Forelimb muscle (tissue), 1 donor: Measurements from ENCODE around the gene IL1RAPL2. TPM values are rescaled to one million over a fixed set of nuclear protein-coding genes. Genes with fewer than 3 reads are reported as not detected.

Experiments used
- DNase-seq: peaks from one replicate; pipeline ENCODE4 v3.0.0-alpha.2; 2013; ENCODE audit warnings: low read depth
- polyA plus RNA-seq: library from polyadenylated mRNA; unstranded; fragments of 120-200 nt; gene quantifications from one replicate; pipeline ENCODE4 v1.2.1, GENCODE V29; 2013; ENCODE audit not compliant: insufficient read length

Gene IL1RAPL2
- polyA plus RNA-seq, 1 donor: 2.6 TPM

DNA sequence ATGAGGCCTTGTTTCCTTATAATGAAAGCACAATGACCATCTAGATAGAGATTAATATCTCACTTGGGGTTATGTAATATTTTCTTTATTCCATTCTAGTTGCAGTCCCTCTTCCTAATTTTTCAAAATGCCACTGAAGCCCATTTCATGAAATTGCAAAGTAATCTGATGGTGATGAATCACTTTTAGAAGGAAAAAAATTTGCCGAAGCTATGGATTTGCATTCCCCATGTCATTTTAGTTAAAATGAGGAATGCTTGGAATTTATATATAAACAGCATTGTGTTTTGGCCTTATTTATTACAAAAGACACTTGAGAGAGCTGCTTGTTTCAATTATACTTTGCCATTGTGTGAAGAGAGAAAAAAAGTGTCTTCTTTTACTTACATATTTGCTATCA lies 896.2 kb downstream of the IL1RAPL2 start:
- no peak for DNase-seq

DNA sequence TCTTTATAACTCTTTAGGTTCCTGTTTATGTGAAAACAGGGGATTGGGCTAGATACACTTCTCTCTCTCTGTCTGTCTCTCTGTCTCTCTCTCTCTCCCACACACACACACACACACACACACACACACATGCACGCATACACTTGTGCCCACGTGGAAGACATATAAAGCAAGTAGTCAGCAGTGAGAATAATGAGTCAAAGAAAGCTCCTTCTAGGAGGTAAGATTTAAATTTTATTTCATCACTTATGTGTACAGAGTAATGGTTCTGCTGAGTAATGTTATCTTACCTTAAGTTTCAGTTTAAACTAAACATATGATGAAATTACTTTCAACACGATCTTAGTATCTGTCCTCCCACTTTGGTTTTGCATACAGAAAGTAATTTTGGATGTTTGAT lies 897.5 kb downstream of the IL1RAPL2 start:
- no peak for DNase-seq

DNA sequence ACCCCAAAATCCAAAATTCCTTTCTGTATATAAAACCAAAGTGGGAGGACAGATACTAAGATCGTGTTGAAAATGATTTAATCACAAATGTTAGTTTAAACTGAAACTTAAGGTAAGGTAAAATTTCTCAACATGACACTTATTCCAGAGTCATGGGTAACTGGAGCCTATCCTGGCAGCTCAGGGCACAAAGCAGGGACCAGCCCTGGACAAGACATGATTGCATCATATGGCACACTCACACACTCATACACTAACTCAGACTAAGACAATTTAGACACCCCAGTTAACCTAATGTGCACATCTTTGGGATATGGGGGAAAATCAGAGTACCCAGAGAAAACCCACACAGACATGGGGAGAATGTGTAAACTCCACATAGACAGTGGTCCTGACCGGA lies 898.6 kb downstream of the IL1RAPL2 start:
- DNase-seq: no peak

DNA sequence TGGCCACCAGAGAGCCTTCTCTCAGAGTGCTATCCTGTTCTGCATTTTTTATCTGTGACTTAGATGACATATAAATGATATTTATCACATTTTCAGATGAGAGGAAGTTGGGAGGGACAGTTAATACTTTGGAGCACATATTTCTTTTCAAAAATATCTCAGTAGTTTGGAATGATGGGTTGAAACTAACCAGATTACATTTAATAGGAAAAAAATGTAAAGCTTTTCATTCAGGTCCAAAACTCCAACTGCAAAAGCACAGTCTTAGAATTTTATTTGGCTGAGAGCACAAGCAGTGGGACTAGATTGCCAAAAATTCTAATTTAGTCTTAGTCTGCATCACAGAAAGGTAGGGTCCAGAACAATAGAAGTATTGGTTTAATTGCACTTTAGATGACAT lies 902.7 kb downstream of the IL1RAPL2 start:
- DNase-seq: peak; percentile 9

DNA sequence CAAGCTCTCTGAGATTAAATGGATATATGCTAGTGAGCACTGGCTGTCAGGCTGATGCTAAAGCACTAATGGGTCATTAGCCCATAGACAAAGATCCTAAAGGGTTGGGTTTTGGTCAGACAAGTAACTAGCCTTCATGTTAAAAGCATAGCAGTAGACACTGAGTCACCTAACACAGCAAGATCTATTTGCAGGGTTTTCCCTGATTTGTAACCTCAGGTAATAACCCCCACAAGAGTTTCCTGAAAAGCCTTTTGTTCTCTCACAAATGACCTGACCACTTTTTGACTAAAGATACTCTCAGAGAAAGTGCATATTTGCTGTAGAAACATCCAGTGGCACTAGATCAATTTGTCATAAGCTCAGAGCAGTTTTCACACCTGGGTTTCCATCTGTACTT lies 905.6 kb downstream of the IL1RAPL2 start:
- DNase-seq: no peak

DNA sequence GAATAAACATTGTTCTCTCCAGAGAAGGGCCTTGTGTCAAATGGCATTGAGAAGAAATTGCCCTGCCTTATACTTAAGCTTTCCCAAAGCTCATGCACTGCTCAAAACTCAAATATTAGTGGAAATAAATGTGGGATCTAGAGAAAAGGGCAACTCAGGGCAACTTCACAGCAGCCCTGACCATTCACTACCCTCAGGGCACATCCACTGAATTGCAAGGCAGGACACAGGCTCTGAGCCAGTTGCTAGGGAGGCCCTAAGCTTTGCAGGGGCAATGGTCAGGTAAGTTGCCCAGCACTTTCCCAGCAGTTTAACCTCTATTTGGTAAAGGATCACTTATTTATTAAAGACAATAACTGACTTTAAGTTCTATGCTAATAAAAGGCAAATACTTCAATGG lies 909.8 kb downstream of the IL1RAPL2 start:
- no peak for DNase-seq

DNA sequence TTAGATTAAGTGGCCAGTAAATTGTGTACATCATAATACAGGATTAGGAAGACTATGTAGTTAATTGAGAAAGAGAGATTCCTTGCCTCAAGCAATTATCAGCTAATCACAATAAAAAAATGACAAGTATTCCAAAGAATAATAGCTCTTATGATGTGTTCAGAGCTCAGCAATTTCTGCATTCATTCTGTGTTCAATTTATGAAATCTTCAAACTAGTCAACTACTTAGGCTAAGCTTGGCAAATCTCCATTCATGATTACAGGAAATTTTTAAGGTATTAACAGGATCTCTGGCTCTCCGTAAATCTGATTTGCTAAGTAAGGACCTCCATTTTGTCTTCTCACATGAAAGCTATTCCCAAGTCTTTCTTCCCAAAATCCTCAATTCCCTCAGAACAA lies 911.4 kb downstream of the IL1RAPL2 start:
- no peak for DNase-seq

DNA sequence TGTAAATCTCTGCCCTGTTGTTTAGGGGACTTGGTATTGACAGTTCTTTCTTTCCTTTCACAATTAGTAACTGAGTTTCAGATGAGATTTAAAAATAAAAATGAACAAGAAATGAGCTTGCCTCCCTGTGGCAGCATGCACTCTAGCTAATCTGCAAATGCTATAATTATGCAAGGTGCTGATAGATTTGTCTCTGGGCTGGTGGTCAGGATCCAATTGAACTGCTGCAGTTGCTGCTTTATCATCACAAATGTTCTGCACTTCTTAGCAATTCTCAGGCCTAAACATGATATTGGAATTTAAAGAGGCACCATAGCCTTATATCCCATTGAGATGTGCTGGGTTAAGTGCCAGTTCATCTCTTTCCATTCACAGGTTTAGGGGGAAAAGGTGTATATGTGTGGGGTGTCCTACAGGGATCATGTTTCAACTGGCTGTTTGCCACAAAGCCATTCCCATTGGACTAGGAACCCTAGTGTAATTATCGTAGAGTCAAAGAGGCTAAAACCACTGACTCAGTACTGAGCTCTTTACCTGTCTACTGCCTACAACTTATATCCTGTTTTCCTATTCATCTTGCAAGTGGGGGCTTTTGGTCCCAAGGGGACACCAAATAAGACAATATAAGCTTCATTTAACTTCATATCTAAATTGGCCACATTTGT lies 914.8 kb downstream of the IL1RAPL2 start:
- DNase-seq: no peak

DNA sequence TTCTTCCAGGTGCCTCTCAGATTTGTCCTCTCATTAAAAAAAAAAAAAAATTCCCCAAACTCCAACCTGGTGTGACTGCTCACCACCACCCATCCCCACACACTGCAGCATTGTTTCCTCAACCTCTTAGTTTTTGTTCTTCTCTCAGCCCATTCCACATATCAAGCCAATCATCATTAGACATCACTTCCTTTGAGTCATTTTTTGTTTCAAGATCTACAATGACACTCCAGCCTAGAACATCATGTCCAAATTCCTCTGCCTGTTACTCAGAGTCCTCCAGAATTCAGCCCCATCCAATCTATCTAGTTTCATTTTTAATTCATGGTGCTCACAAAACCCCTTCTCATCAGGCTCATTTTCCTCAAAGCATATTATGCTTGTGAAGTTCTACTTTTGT lies 917.0 kb downstream of the IL1RAPL2 start:
- no peak for DNase-seq

DNA sequence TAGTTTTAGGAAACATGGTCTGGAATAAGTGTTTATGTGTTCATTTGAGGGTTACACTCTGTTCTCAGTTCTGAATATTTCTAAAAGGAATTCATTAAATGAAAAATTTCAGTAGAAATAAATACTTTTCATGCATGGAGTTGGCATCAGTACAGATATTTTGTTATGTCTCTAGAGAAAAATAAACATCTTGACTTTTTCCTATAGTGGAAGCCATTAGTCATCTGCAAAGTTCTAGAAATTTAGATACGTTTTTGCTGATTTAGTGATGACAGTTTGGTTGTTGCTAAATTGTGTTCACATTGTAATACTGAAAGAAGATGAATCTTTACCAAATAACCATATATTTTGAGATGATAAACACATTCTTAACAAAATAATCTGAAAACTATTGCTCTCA lies 922.7 kb downstream of the IL1RAPL2 start:
- peak; percentile 14 for DNase-seq

DNA sequence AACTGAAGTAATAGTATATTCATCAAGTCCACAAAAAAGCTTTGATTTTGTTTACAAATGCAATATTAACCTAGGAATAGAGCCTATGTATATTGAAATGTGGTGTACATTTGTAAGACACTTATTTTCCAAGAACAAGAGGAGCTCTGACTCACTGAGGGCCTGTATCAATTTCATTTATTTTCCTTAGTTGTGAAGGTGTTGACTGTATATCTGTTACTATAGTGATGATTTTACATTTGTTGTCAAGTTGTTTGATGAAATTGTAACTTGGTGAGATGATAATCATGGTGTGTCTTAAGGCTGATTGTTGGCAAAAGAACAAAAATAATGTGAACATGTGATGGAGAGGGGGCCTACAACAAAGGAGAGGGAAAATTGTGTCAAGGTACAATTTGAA lies 929.4 kb downstream of the IL1RAPL2 start:
- no peak for DNase-seq

DNA sequence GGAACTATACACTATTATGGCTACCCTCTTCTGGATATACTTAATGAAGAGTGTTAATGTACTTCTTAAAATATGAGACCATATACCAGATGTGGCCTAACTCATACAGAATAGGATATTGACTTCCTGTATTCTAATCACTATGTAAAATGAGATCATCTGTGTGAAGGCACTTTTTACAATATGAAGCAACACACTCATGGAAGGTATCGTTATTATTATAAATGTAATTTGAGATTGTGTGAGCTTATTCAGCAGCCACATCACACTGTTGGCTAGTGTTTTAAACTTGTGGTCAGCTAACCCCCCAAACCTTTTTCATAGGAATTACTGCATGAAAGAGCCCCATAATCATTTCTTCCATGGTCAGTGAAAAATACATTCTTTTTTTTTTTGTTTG lies 936.3 kb downstream of the IL1RAPL2 start:
- DNase-seq: no peak

DNA sequence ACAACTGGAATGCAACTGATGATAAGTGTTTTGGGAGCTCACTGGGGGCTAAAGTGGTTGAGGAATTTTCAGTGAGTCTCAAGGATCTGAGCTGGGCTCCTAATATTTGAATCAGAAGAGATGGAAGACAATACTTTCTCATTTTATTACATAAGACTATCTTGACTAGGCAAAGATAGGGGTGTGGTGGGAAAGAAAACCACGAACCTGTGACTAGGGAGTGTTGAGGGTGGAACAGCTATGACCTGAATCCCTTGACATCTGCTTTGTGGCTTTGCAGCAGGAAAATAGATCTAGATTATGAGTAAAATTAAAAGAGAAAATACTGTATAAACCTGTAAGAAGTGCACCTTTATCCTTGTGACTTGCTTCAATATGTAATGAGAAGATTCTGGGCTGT lies 949.6 kb downstream of the IL1RAPL2 start:
- no peak for DNase-seq

DNA sequence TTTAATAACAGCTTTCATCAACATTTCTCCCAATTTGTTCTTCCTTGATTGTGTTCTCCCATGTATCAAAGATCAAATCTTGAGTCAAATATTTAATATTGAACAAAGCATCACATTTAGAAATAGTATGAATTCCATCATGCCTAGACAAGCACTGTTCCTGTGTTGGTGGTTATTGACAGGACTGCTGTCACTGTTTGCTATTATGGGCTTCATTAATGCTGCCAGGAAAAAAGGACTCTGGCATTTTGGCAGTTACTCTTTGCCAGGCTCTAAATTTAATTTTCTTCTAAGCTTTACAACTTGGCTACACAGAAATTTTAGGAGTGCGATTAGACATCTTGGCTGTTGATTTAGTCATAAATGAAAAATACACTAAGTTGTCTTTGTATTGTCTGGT lies 960.4 kb downstream of the IL1RAPL2 start:
- DNase-seq: no peak

DNA sequence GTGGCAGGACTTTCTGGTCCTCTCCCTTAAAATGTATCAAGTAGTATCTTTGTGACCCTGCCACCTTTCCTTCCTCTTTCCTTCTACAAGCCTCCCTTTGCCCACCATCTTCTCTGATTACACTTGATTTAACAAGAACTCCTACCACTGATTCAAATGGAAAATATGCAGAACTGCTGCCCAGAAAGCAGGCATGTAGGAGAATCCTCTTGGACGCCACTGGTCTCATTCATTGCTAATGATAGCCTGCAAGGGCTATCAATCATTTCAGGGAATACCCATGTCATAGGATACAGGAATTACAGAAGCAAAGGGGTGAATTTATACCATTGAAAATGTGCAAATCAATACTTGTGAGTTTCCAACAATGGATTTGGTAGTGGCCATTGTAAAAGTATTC lies 961.8 kb downstream of the IL1RAPL2 start:
- DNase-seq: no peak

DNA sequence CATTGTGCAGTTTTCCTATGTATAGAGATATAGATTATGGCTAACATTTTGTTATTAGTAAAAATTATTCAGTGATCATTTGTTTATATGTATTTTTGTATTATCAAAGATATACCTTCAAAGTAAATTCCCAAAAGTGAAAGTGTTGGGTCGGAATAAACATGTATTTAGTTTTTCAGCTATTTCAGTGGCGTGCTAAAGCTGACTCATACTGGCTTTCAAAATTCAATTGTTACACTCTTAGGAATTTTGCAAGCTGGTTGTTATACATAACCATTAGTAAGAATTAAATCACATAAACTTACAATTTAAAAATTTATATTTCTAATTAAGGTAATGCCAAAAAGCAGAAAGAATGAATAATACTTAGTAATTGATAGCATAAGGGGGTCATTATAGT lies 968.0 kb downstream of the IL1RAPL2 start:
- no peak for DNase-seq

DNA sequence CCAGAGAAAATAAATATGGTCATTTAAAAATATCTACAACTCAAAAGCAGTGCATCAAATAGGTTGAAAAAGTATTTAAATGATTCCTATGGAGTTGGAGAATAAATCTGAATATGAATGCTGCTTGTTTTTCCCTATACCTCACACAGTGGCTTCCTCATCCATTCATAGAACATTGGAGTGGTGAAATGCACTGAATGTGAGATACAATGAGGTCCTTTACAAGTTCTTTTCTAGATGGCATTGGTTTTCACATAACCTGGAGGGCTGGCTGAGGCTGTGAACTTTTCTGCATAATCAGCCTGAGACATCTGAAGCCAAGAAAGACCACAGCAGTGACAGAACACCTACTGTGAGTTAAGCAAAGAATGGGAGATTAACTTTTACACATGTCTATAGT lies 977.3 kb downstream of the IL1RAPL2 start:
- DNase-seq: no peak

DNA sequence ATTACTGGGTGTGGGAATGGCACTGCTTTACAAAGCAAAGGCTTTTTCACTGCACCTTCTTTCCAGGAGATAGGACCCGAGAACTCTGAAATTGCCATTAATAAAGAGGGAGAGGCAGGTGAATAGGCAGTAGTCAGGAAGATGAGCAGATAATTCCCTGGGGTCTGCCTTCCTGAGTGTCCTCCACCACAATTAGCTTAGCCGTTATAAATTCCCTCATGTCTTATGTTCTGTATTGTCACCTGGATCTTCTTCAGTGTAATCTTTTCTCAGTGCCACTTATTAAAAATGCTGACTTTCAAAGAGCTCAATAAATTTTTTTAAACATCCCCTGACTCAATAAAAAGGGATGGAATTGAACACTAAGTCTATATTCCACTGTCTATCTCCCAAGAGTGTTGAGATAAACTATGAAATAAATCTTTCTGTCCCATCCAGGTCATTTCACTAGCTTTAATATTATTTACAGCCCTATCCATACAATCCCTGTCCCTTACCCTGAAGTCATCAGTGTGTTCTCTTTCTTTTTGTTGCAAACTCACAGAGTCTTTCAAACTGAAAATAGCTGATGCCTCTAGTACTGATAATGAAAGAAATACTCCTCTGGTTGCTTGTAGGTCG lies 984.2 kb downstream of the IL1RAPL2 start:
- DNase-seq: no peak

DNA sequence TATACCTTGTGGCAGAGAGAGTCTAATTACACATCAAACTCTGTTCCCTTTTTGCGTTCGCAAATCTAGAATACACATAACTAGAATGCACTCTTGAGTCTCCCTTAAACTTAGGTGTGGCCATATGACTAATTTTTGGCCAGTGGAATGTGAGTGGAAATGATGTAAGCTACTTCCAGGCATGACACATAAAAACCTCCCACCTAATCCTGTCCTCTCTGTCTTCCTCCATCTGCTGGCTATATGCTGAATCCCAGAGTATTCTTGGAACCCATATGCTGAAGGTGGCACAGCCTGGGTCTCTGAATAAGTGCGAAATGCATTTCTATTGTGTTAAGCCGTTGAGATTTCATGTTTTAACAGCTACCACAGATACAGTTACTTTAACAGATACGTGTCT lies 986.4 kb downstream of the IL1RAPL2 start:
- DNase-seq: no peak

DNA sequence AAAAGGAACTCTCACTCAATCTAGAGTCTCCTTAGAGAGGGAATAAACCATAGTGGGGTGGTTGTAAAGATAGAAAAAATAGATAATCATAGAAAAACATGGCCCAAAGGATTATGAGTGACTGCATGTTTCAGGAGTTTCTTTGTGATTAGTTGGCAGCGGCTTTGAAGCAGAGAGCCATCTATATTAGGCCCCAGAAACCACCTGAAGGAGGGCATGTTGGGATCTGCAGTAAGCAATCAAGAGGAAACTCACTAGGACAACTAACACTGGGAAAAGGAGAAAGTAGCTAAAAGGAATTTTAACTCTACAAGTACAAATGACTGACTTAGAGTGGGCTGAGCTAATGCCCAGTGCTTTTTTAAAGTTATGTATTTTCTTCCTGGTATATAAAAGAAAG lies 987.1 kb downstream of the IL1RAPL2 start:
- no peak for DNase-seq

DNA sequence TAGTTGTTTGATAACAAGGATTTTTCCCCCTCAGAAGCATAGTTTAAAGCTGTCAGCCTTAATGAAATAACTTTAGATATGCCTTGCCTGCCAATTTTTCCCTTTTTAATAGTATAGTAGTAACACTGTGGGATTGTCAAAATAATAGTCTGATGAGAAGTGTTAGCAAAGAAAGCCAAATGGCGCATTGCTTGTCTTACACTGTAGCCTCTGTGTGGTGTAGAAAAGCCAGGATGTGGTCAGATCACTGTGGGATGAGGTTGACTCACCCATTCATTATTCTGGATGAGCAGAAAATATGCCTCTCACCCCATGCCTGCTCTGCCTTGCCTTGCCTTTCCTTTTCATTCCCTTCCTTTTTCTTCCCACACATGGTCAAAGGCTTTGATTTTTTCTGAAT lies 998.5 kb downstream of the IL1RAPL2 start:
- DNase-seq: no peak

DNA sequence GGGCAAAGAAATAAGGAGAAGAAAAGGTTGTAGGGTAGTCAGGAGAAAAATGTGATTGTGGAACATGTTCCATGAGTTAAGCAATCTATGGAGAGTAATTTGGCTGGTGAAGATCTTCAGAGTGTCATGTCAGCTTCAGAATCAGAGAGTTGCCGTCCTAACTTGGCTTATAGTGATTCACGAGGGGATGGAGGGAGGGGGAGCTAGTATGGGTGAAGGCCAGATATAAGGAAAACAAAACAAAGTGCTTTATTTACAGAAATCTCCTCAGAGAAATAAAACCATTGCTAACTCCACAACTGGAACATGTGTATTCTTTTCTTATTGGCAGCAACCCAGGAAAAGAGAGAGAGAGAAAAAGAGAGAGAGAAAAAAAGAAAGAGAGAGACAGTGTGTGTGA lies 999.9 kb downstream of the IL1RAPL2 start:
- peak; percentile 32 for DNase-seq

DNA sequence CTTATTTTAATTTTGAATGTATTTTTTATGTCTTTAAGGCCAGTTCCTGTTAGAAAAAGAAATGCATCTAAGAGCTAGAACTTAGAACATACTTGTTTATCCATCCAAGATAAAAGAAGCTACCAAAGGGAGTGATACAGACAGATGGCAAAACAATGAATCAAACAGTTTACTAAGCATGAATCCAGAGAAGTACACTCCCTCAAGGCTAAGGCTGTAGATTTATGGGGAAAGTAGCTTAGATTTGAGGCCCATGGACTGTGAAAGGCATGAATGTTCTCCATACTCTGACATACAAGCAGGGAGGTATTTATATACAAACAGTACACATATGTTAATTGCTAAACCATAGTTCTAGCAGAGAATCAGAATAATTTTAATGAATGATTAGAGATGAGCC lies 1001.1 kb downstream of the IL1RAPL2 start:
- no peak for DNase-seq

DNA sequence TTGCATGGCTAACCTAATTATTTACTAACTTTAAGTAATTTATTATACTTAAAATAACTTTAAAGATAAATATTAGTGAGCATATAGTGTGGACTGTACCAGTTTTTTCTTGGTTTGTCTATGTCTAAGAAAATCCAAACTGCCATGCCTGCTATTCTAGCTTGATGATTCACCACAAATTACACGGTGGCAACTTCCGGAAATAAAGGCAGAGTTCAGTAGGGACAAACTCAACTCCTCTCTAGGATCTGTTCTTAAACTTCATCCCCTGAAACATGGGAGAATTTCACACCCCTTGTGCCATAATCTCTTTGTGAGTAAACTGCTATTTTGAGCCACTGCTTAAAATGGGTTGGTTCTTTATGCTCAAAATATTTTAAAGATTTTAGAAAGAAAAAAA lies 1042.7 kb downstream of the IL1RAPL2 start:
- no peak for DNase-seq
